GDM1 (cell line): ENCODE results near the gene SCRN2.

ENCODE experiments used
- DNase-seq: peaks from one replicate; lab custom pipeline; 2025; lab: John Stamatoyannopoulos, UW

SCRN2 gene

DNA sequence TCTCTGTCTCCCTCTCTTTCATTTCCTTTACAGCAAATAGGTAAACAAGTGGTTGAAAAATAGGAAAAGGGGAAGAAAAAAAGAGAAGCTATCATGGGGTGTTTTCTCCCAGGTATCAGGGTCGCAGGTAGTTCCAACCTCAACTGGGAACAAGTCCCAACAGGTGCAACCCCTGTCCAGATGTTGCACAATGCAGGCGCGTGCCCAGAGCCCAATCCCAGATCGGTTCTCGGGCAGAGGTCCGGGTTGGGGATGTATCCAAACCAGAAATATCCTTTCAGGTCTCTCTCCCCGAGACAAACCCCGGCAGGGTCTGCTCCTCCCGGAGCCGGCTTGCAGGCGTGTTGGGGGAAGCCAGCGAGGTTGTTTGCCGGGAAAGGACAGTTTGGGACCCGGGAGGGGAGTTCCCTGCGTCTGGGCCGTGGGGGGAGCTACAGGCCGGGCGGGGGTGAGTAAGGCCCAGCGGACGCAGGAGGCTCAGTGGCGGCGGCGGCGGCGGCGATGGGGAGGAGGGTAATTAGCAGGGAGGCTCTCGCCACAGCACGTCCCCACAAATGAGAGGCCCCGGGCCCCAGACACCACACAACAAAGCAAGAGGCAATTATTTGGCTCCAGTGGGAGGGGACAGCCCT lies 31.1 kb upstream of the SCRN2 start:
- DNase-seq = no peak

- DNase-seq = no peak
These were observed 30.0 kb upstream of the SCRN2 start for GRCh38 chr17:47871048-47871447.

DNA sequence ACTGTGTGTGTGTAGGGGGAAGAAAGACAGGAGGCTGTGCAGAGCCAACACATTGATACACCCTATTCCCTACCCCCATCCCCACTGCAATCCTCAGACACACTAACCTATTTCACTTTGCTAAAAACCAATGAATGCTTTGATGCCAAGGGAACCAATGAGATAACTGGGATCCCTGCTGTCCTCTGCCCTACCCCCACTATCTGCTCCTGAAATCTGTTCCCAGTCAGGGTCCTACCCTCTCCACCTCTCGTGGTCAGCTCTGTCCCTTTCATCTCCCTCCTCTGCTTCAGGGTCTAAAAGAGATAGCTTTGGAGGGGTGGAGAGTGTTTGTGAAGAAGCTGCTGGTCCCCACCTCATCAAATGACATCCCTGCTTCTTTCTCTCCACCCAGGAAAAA lies 29.0 kb upstream of the SCRN2 start:
- DNase-seq = no peak

DNA sequence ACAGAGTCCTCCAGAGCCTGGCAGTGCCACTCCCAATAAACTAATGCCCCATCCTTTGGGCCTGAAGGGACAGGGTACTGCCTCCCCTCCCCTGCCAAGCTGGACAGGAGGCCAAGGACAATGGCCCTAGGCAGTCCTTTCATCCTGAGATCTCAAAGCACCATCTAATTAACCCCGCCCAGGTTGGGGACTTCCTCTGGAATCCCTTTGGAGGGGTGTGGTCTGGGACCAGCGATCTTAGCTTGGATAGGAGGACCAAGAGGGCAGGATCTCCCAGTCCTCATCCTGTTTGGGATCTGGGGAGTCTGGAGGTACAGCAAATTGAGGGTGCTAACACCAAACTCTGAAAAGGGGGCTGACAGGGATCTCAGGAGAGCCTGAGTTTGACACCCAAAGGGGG lies 28.0 kb upstream of the SCRN2 start:
- DNase-seq = no peak

DNA sequence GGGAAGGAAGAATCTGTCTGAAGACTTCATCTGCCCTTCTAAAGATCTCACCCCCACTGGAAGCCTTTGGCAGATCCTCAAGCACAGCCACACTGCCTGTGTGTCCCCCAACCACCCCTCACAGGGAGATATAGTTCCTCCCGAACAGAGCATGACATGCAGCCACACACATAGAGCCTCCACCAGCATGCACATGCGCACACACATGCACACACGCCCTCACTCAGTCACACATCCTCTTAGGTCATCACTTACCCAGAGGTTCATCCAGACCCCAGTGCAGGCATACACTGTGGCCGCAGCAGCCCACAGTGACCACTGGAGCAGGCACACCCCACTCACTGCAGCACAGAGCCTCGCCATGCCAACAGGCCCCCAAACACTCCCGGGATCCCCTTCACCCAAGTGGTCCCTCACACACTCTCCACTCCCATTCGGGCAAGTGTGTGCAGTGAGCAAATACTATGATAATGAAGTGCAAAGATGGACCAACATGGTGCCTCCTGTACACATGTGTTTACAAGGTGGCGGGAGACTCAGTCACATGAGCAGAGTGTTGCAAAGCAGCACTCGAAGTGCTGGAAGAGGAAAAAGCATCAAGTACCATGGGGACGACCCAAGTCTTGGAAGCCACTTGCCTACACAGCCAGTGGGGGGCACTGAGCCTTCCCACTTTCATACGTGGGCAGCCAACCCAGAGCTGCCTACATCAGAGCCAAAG lies 26.9 kb upstream of the SCRN2 start:
- no peak for DNase-seq

GRCh38 chr17:47866941-47867340 lies 25.9 kb upstream of the SCRN2 start:
- no peak for DNase-seq

- DNase-seq = no peak
These were observed 23.7 kb upstream of the SCRN2 start for GRCh38 chr17:47864791-47865216.

- no peak for DNase-seq
These were observed 21.8 kb upstream of the SCRN2 start for GRCh38 chr17:47862621-47863440.

DNA sequence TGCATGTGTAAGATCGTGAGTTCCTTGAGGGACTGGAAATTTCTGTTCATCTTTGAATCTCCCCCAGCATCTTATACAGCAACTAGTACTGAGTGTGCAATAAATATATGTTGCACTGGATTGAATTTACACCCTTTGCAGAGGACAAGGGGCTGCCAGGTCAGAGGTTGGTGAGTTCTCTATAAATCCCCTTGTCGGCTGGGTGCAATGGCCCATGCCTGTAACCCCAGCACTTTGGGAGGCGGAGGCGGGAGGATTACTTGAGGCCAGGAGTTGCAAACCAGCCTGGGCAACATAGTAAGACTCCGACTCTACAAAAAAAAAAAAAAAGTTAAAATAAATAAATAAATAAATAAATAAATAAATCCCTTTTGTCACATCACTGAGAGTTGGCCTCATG lies 19.3 kb upstream of the SCRN2 start:
- no peak for DNase-seq

DNA sequence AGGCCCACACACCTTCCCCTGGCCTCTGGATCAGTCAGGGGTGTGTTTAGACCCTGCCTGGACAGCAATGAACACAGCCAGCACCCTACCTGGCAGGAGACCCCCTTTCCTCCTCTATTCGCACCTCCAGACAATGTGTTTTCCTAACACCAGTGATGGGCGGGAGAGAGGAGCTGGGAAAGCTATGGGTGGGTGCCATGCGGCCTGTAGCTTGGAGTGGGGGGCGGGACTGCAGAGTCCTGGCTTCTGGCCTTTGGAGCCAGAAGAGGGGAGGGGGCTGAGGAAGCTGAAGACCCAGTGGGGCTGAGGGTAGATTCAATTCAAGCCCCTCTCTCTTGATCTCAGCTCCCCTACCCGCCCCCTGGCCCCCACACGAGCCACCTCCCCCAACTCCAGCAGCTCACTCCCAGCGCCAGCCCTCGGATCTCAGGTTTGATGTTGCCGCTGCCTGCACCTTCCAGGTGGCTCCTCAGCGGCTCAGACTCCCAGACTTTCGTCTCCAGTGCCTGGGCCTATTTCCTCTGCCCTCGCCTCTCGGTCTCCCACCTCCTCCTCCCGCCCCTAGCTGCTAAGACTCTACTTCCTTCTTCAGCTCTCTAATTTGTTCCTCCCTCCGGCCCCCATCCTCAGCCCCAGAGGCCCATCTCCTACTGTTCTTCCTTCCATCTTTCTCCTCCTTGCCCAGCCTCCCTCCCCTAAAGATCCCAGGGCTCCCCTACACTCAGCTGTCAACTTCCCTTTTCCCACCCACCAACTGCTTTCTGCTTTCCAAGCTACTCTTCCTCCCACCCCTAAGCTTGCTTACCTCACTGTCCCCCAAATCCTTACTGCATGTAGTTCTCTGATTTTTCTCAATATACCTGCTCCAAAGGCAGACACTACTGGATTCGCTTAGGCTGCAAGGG lies 16.7 kb upstream of the SCRN2 start:
- DNase-seq = peak; percentile 45

DNA sequence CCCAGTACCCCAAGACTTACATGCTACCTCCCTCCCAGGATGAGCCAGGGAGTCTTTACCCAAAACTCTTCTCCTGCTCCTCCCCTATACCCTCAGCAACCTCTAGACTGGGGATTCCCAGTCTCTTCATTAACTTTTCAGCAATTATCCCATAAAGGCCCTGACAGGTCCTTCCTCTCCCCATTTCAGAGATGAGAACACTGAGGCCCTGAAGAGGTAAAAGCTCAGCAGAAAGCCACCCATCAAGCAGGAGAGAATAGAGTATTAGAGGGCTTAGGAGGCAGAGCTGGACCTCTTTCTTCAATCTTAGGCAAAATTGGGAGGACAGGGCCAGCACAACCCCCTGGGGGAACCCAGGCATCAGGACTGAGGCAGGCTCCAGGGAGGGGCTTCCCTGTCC lies 15.8 kb upstream of the SCRN2 start:
- DNase-seq = no peak

GRCh38 chr17:47855737-47856136 lies 14.7 kb upstream of the SCRN2 start:
- DNase-seq = no peak

- no peak for DNase-seq
These were observed 12.5 kb upstream of the SCRN2 start for GRCh38 chr17:47853616-47854015.

DNA sequence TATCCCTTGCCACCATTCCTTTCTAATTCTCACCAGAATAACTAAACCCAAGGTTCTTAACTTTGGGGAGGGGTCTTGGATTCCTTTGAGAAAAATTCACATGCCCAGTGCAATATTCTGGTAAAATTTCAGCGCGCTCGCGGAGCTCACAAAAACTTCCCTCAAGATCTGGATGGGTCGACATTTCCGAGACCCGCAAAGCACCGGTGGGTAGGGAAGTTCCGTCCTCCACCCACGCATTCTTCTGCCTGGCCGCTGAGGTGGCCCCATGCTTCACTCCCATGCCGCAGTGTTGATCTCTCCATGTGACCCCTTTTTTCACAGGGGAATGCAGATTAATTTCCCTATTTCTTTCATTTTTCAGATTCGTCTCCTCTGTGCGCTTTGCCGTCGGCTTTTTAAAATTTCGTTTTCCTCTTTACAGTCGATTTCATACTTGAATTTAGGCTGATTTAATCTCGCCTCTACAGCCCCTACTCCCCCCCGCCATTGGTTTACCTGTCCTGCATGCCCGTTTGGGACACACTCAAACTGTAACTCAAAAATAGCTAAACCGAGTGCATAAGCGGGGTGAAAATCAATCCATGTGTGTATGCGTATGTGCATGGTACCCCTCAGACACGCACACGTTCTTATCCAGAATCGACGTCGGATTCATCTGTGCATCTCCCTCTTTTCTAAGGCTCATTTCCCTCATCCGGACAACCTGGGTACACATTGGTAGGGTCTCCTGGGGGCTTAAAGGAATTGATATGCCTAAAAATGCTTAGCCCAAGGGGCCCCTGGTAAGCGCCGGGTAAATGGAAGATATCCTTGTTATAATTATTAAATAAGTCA lies 11.3 kb upstream of the SCRN2 start:
- DNase-seq = no peak

DNA sequence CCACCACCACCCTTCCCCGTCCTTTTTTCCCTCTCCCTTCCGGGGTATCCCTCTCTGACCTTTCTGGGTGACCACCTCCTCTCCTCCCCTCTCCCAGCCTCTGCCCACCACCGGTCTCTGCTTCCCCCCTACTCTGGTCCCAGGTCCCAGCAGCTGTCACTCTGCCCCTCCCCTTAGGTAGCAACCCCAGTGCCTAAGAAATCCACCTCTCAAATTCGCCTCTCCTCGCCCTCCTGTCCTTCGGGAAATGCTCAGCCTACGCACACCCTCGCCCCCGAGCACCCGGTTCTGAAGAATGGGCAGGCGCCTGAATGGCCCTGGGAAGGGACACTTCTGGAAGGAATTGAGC lies 10.7 kb upstream of the SCRN2 start:
- DNase-seq = no peak

- no peak for DNase-seq
These were observed 9.9 kb upstream of the SCRN2 start, which contains the start of gene SP6 for GRCh38 chr17:47850692-47851573. Gene SP6, minus strand, starts transcription at chr17:47851163. Its CDS starts 2,734 bp downstream, at chr17:47848429.

DNA sequence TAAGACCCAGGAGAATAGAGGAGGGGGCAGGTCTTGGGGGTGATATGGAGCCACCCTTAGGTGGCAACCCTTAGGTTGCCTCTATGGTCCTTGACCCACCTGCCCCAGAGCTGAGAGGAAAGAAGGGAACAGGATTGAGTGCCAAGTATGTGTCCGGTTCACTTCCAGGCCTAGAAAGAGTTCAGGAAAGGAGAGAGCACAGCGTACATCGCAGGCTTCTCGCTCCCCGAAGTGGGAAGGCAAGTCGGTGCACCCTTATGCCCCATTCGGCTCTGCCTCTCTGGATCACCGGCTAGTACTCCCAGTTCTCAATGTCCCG lies 9.3 kb upstream of the SCRN2 start:
- DNase-seq = no peak

DNA sequence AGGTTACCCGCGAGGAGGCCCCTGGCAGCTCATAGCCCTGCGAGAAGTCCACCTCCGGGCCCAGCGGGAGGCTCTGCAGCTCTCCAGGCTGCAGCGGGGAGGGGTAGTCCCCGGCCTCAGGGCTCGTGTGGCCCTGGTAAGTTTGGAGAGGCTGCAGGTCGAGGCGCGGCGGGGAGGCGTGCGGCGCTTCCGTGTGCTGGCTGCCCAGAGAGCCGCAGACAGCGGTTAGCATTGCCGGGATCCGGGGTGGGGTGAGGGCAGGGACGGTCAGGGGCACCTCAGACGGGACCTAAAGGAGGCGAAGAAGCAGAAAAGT lies 7.1 kb upstream of the SCRN2 start:
- no peak for DNase-seq

DNA sequence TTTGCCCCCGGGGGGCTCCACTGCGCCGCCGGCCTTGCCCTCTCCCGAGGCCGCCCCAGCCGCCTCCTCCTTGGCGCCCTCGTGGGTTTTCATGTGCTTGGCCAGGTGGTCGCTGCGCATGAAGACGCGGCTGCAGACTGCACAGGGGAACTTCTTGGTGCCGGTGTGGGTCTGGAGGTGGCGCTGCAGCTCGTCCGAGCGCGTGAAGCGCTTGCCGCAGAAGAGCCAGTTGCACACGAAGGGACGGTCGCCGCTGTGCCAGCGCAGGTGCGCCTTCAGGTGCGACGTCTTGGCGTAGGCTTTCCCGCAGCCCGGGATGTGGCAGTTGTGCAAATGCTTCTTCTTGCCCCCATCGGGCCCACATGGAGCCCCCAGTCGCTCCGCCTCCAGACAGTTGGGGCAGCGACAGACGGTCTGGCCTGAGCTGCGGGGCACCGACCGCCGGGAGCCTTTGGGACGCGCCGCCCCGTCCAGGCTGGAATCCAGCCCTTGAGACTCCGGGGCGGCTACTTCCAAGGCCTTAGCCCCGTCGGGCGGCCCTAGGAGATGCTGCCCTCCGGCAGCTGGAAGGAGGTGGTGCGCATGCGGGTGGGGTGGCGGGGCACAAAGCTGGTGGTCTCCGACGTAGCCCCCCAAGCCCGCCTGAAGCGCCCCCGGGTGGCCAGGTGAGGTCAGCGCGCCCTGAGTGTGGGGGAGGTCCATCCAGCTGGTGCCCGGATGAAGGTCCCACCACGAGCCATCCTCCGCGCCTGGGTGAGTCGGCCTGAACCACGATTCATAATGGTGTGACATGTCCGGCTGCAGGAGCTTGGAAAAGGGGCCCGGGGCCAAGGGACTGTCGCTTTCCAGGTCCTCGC lies 6.5 kb upstream of the SCRN2 start:
- no peak for DNase-seq
